Natural killer cell (primary cell): Measurements from ENCODE around the gene RGS6. TPM values are rescaled to one million over a fixed set of nuclear protein-coding genes. Genes with fewer than 3 reads are reported as not detected.

ENCODE experiments used
- ATAC-seq, 3 donors: fragments of 150-1000 bp in 2 of 3; fragments of 200-7000 bp in 1 of 3; cut with Tn5 transposase; 1 replicate in 1 of 3; 2 replicates in 2 of 3; pipeline ENCODE4 v1.10.0; 2021; ENCODE audit warnings: mild to moderate bottlenecking in 2 of 3, moderate library complexity in 2 of 3
- DNase-seq, 2 donors: peaks; one replicate each; pipeline versions ENCODE4 v3.0.0 to v3.0.0-alpha.2; 2013 to 2021; ENCODE audit warnings: mixed read lengths in 1 of 2
- H3K27ac ChIP-seq: one replicate; pipeline ENCODE4 v1.5.1; 2013; ENCODE audit warnings: mild to moderate bottlenecking, low read length
- H3K27me3 ChIP-seq: one replicate; pipeline ENCODE4 v1.6.1; 2013; ENCODE audit warnings: low read length; ENCODE audit not compliant: control insufficient read depth, insufficient read depth
- H3K36me3 ChIP-seq: one replicate; pipeline ENCODE4 v1.6.1; 2013; ENCODE audit warnings: low read length; ENCODE audit not compliant: control insufficient read depth, insufficient read depth
- H3K4me1 ChIP-seq: one replicate; pipeline ENCODE4 v1.6.1; 2013; ENCODE audit warnings: low read length; ENCODE audit not compliant: control insufficient read depth, insufficient read depth
- H3K4me3 ChIP-seq: one replicate; pipeline ENCODE4 v1.5.1; 2013; ENCODE audit warnings: low read length
- H3K9me3 ChIP-seq: one replicate; pipeline ENCODE4 v1.6.1; 2013; ENCODE audit warnings: low read length; ENCODE audit not compliant: control insufficient read depth, insufficient read depth
- H3K27ac Mint-ChIP-seq, 2 donors: one replicate each; pipeline ENCODE4 v1.8.0; 2022; ENCODE audit warnings: mild to moderate bottlenecking in 2 of 2, mixed read lengths in 2 of 2, moderate library complexity in 1 of 2
- H3K27me3 Mint-ChIP-seq, 2 donors: one replicate each; pipeline ENCODE4 v1.8.0; 2022; ENCODE audit warnings: low read depth in 2 of 2, mixed read lengths in 2 of 2
- H3K36me3 Mint-ChIP-seq: one replicate; pipeline ENCODE4 v1.8.0; 2022; ENCODE audit warnings: mixed read lengths
- H3K4me1 Mint-ChIP-seq, 2 donors: one replicate each; pipeline ENCODE4 v1.8.0; 2022; ENCODE audit warnings: mixed read lengths in 2 of 2
- H3K4me3 Mint-ChIP-seq: one replicate; pipeline ENCODE4 v1.8.0; 2022; ENCODE audit warnings: mild to moderate bottlenecking, moderate library complexity, mixed read lengths
- H3K9me3 Mint-ChIP-seq, 2 donors: one replicate each; pipeline ENCODE4 v1.8.0; 2022; ENCODE audit warnings: mixed read lengths in 2 of 2
- WGBS: methylation state at CpG from one replicate; pipeline ENCODE4 v1.1.7; 2013; ENCODE audit warnings: missing lambda C conversion rate; ENCODE audit not compliant: insufficient coverage; 5-methylcytosine and 5-hydroxymethylcytosine counted together
- intact Hi-C: fragments of 100-400 bp; cut with micrococcal nuclease; formaldehyde crosslinking; loops from one replicate; pipeline ENCODE4 v1.14.2; 2022
- total RNA-seq, 4 donors: library from RNA; stranded (reverse); fragments of 120-200 nt in 1 of 4; gene quantifications; one replicate each; pipeline versions ENCODE4 v1.2.3 to v1.2.4, GENCODE V29; 2013 to 2022
- TF ChIP-seq, protein P1 (sequence below): fragments of 200-600 bp; IDR thresholded peaks from one replicate; pipeline ENCODE4 v1.8.0; 2022; ENCODE audit warnings: antibody characterized with exemption

RGS6 gene
- total RNA-seq, 3 donors from 2014 or later (not counting 1 experiment from before 2014, with no cell fraction given) = 0.75 to 1.4 TPM; not detected in 1

DNA sequence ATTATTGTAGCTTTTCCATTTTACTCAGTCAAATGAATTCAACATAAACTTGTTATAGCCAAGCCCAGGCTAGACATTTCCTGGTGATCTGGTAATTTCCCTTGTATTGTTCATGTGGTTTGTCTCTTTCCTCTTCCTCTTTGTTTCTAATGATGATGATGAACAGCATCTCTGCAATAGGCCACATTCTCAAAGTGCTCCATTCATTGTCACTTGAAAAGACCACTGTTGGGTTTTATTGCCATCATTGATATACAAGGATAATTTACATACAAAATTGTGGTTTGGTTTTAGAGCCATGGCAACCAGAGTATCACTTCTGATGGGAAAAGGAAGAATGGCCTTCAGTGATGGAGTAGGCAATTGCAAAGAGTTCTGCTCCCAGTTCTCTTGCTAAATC is 379.3 kb downstream of the RGS6 start:
- intact Hi-C loops = no loop called here
- no peaks in the 10 kb centered on the region for H3K36me3 Mint-ChIP-seq
- no peak overlapping the region for H3K4me3 Mint-ChIP-seq
- no peaks in the 10 kb centered on the region for H3K9me3 ChIP-seq
- no peaks in the 10 kb centered on the region for H3K9me3 Mint-ChIP-seq
- H3K27ac Mint-ChIP-seq = no peak overlapping the region
- no peaks in the 10 kb centered on the region for H3K4me1 Mint-ChIP-seq
- peaks cover 0 to 3% of the 10 kb centered on the region in 2 donors for H3K27me3 Mint-ChIP-seq
- TF ChIP-seq, protein P1, sequence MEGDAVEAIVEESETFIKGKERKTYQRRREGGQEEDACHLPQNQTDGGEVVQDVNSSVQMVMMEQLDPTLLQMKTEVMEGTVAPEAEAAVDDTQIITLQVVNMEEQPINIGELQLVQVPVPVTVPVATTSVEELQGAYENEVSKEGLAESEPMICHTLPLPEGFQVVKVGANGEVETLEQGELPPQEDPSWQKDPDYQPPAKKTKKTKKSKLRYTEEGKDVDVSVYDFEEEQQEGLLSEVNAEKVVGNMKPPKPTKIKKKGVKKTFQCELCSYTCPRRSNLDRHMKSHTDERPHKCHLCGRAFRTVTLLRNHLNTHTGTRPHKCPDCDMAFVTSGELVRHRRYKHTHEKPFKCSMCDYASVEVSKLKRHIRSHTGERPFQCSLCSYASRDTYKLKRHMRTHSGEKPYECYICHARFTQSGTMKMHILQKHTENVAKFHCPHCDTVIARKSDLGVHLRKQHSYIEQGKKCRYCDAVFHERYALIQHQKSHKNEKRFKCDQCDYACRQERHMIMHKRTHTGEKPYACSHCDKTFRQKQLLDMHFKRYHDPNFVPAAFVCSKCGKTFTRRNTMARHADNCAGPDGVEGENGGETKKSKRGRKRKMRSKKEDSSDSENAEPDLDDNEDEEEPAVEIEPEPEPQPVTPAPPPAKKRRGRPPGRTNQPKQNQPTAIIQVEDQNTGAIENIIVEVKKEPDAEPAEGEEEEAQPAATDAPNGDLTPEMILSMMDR = no peak
- DNase-seq (no peak), ATAC-seq (no peak)
- H3K4me3 ChIP-seq = no peak overlapping the region
- H3K27ac ChIP-seq = no peak overlapping the region
- no peaks in the 10 kb centered on the region for H3K4me1 ChIP-seq
- no peaks in the 10 kb centered on the region for H3K36me3 ChIP-seq
- no peaks in the 10 kb centered on the region for H3K27me3 ChIP-seq

DNA sequence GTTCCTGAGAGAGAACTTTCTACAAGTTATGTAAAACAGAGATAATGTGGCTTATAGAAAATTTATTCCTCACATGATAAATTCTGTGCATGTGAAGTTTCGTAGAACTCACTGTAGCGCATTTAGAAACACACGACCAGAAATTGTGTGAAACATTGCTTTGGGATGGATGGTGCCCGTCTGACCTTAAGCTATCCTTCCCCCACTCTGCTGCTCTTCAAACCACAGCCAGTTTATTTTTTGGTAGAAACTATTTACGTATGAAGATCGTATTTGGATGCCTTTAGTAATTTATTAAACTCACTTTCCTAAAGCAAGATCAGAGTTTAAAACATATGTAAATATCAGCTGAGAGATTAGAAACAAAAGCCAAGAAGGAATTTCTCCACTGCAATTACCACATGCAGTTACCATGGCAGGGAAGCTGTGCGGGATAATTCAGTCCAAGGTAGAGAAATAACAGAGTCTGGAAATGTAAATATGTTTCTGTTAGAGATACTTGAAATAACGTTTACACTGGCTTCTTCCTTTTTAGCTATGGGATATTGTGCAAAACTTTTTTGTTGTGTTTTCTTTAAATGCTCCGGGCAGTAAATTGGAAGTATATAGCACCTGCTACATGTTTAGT is 382.7 kb downstream of the RGS6 start:
- H3K27ac Mint-ChIP-seq = no peak overlapping the region
- no peaks in the 10 kb centered on the region for H3K9me3 Mint-ChIP-seq

DNA sequence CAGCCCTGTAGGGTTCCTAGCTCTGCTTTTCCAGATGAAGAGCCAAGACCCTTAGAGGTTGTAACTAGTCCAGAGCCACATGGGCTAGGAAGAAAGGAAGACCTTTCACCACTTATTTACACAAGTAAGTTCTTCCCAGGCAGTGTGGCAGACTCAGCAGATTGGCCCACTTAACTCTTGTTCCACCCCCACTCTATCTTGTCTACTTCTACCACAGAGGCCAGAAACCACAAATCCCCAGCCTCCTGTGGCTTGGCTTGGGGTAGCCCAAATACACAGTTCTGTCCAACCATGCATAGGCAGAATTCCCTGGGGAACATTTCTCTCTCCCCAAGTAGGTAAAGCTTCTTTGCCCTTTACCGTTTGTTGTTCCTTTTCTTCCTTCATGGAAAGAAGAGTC is 383.5 kb downstream of the RGS6 start:
- no peak overlapping the region for H3K27ac ChIP-seq
- H3K27me3 ChIP-seq = no peaks in the 10 kb centered on the region
- DNase-seq = no peak
- Mint-ChIP-seq H3K4me3 (no peak overlapping the region), H3K27ac (no peak overlapping the region), H3K9me3 (no peaks in the 10 kb centered on the region), H3K36me3 (no peaks in the 10 kb centered on the region), H3K27me3 (peaks cover 0 to 3% of the 10 kb centered on the region in 2 donors), H3K4me1 (peaks cover 7 to 10% of the 10 kb centered on the region in 2 donors)
- TF ChIP-seq, protein P1 = no peak
- intact Hi-C loops = no loop called here
- H3K36me3 ChIP-seq = no peaks in the 10 kb centered on the region
- H3K4me3 ChIP-seq = no peak overlapping the region
- no peaks in the 10 kb centered on the region for H3K4me1 ChIP-seq
- no peak for ATAC-seq
- WGBS = 57% methylated on average over 1 of the region's 1 CpG
- H3K9me3 ChIP-seq = no peaks in the 10 kb centered on the region

More for the DNA sequence above, 382.7 kb downstream of the RGS6 start:
- no peaks in the 10 kb centered on the region for H3K36me3 ChIP-seq
- no peaks in the 10 kb centered on the region for H3K4me1 ChIP-seq
- no peaks in the 10 kb centered on the region for H3K27me3 ChIP-seq
- H3K4me3 ChIP-seq = no peak overlapping the region
- intact Hi-C loops = no loop called here
- DNase-seq (no peak), ATAC-seq (no peak)
- no peaks in the 10 kb centered on the region for H3K36me3 Mint-ChIP-seq
- peaks cover 7 to 10% of the 10 kb centered on the region in 2 donors for H3K4me1 Mint-ChIP-seq
- TF ChIP-seq, protein P1 = no peak
- H3K9me3 ChIP-seq = no peaks in the 10 kb centered on the region
- peaks cover 0 to 3% of the 10 kb centered on the region in 2 donors for H3K27me3 Mint-ChIP-seq
- 91% methylated on average over 4 of the region's 9 CpGs for WGBS
- H3K27ac ChIP-seq = no peak overlapping the region
- H3K4me3 Mint-ChIP-seq = no peak overlapping the region

DNA sequence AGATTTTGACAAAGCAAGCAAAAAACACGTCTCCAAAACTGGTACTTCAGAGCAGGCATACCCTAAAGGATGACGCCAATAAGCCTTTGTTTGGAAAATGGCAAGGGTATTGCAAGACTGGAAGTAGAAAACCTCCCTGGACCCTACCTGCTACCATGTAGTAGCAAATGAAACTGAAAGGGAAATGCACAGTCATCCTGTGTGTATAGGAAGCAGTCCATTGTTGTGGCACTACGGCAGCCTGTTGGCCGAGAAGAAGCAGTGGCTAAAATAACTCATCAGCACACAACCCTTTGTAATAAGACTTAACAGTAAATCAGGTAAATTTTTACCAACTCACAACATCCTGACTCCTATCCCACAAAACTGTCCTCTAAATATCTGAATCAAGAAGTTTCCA is 386.4 kb downstream of the RGS6 start:
- TF ChIP-seq, protein P1 = no peak
- H3K9me3 Mint-ChIP-seq = no peaks in the 10 kb centered on the region
- WGBS = 45% methylated on average over 4 of the region's 4 CpGs
- Histone ChIP-seq H3K27ac (no peak overlapping the region), H3K36me3 (no peaks in the 10 kb centered on the region), H3K4me1 (no peaks in the 10 kb centered on the region), H3K9me3 (no peaks in the 10 kb centered on the region), H3K4me3 (no peak overlapping the region), H3K27me3 (no peaks in the 10 kb centered on the region)
- no peak for DNase-seq
- peaks cover 0 to 6% of the 10 kb centered on the region in 2 donors for H3K27me3 Mint-ChIP-seq
- no peaks in the 10 kb centered on the region for H3K36me3 Mint-ChIP-seq
- H3K4me3 Mint-ChIP-seq = no peak overlapping the region
- intact Hi-C loops = no loop called here
- peak in 1 of 3 donors; percentile 50 for ATAC-seq
- peaks cover 7 to 10% of the 10 kb centered on the region in 2 donors for H3K4me1 Mint-ChIP-seq
- H3K27ac Mint-ChIP-seq = no peak overlapping the region
